ENCODE results near the gene FAM117A. TPM values are rescaled to one million over a fixed set of nuclear protein-coding genes. Genes with fewer than 3 reads are reported as not detected.
"Not testable (repeated sequence)": the region's sequence is repeated elsewhere in the genome, so short reads cannot be mapped to it uniquely, and the experiment has no call there.

FAM117A gene
- total RNA-seq, 1 donor: 15.7 TPM

DNA sequence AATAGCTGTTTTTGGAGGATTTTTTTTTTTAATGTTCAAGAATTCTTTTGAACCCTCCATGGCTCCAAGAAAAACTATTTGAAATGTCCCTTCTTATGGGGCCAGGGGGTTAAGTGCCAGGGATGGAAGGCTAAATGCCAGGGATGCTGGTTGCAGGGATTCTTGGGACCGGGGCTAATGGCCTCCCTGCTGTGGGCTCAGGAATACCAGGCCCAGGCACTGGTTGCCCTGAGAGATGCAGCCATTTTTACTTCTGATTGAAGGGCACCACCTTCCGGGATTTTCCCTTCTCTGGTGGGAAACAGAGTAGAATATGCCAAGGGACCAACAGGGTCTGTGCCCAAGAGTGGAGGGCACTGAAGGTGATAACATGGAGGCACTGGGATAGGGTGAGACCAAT, 13.6 kb upstream of the FAM117A start:
- peaks cover 11% of the 10 kb centered on the region for H3K4me1 ChIP-seq (ENCODE audit: insufficient read depth, low read length)
- H3K9me3 ChIP-seq (ENCODE audit: low read depth, low read length): no peaks in the 10 kb centered on the region
- no peak overlapping the region for H3K4me3 ChIP-seq (ENCODE audit: low read length)

DNA sequence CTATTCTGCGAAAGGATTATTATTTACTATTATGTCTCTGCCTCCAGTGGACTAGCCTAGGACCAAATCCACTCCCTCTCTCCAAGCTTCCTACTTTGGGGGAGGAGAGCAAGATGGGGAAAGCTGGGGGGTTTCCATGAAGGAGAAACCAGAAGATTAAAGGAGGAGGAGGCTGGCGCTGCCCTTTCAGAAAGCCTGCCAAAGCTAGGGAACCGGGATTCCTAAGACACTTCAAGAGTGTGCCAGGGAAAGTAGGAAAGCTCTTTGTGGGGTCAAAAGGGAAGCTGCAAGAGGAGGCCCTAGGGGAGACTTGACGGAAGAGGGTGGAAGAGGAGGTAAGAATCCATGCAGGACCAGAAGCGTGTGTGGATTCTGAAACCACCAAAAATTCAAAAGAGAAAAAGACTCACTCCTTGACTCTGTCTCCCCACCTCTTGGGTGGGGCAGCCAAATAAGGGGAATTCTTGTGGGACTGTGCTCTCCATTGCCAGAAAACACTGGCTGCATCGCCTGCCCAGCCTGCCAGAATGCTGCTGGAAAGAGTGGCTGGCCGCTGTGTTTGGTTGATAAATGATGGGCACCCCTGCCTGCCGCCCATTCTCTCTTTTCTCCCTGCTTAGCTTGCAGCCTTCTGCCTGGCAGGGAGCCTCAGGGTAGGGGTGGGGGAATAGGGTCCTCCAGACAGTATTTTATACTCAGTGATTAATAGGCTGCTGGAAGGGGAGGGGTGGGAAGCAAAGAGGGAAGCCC, 12.8 kb upstream of the FAM117A start:
- peaks cover 11% of the 10 kb centered on the region for H3K4me1 ChIP-seq (ENCODE audit: insufficient read depth, low read length)
- no peaks in the 10 kb centered on the region for H3K9me3 ChIP-seq (ENCODE audit: low read depth, low read length)
- no peak overlapping the region for H3K4me3 ChIP-seq (ENCODE audit: low read length)
- no peaks in the 10 kb centered on the region for H3K27me3 ChIP-seq (ENCODE audit: insufficient read depth, low read length)

More for the DNA sequence above, 13.6 kb upstream of the FAM117A start:
- H3K27me3 ChIP-seq (ENCODE audit: insufficient read depth, low read length): no peaks in the 10 kb centered on the region

DNA sequence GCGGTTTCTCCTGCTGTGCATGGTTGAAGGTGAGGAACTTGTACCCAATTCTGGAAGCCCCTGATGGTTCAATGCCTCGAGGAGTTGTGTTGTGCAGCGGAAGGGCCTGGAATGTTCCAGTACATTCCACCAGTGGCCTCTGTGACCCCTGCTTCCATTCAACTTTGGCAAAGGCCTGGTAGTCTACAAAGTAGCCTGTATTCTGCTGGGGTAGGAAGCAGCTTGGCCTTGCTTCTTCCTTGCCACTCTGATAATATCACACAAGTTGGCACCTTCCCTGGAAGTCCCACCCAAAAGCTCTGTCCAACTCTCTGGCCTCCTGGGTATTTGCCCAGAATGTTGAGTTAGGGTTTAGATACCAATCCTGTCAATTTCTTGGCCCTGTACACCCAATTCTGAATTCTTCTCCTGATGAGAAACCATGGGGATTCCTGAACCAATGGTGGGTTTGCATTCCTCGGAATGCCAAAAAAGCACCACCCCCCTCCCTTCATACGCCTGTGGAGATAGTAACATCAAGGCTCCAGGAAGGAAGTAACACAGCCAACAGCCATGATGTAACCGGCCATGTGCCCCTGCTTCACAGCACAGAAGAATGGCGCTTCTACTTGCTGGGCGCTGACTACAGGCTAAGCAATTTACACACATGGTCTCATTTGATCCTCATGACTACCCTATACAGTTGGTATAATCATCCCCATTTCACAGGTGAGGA, 11.8 kb upstream of the FAM117A start:
- Histone ChIP-seq H3K27me3 (ENCODE audit: insufficient read depth, low read length) (no peaks in the 10 kb centered on the region), H3K9me3 (ENCODE audit: low read depth, low read length) (no peaks in the 10 kb centered on the region), H3K4me1 (ENCODE audit: insufficient read depth, low read length) (peaks cover 11% of the 10 kb centered on the region), H3K4me3 (ENCODE audit: low read length) (no peak overlapping the region)

DNA sequence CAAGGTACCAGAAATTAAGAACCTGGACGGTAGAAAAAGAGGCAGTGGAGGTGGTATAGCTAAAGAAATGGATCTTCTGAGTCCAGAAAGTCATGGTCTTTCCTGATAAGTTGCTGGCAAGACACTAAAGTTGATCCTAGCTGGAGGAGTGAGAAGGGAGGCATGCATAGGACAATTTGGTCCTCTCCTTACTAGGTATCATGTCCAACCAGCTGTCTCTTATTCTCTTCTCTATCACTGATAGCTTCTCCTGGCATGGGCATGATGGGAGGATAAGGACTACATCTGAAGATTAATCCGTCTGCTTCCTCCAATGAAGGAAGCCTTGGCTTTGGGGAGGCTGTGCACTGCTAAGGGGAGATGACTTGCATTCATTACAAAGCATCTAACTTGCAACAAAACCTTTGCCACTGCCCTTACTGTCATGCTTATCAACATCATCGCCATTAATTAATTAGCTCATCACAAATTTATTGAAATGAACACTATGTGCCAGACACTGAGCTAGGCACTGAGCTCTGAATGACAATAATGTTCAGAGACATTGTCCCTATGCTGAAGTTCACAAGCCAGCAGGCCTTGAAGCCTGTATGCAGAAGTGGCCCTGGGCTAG, 3.1 kb upstream of the FAM117A start:
- H3K27me3 ChIP-seq (ENCODE audit: insufficient read depth, low read length): no peaks in the 10 kb centered on the region
- peaks cover 13% of the 10 kb centered on the region for H3K4me1 ChIP-seq (ENCODE audit: insufficient read depth, low read length)
- H3K4me3 ChIP-seq (ENCODE audit: low read length): no peak overlapping the region
- H3K9me3 ChIP-seq (ENCODE audit: low read depth, low read length): no peaks in the 10 kb centered on the region

DNA sequence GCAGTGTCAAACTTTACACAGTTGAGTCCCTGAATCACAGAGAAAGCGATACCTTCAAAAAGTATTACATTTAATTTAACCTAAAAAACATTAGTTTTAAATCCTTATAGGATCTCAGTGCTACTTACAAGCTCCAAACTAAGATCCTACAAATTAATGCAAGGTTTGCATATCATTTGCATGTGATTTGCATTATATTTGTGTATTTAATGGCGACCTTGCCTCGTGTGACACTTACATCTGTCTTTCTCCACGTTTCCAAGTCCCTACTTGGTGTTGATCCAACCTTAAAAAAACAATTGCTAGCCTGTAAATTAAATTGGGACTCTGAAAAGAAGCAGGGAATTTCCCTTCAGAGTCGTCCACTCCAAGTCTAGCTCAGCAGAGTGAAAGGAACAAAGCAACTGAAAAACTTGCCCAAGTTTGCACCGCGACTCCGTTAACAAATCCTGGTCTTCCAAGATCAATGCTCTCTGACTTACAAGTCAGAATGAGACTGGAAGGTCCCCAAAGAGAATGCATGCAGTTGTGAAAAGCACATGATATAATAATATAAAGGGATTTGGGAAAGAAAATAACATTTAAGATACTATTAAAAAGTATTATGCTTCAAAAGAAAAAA, 739 bp upstream of the FAM117A start:
- peak overlapping the region; percentile 55 for H3K4me3 ChIP-seq (ENCODE audit: low read length)

DNA sequence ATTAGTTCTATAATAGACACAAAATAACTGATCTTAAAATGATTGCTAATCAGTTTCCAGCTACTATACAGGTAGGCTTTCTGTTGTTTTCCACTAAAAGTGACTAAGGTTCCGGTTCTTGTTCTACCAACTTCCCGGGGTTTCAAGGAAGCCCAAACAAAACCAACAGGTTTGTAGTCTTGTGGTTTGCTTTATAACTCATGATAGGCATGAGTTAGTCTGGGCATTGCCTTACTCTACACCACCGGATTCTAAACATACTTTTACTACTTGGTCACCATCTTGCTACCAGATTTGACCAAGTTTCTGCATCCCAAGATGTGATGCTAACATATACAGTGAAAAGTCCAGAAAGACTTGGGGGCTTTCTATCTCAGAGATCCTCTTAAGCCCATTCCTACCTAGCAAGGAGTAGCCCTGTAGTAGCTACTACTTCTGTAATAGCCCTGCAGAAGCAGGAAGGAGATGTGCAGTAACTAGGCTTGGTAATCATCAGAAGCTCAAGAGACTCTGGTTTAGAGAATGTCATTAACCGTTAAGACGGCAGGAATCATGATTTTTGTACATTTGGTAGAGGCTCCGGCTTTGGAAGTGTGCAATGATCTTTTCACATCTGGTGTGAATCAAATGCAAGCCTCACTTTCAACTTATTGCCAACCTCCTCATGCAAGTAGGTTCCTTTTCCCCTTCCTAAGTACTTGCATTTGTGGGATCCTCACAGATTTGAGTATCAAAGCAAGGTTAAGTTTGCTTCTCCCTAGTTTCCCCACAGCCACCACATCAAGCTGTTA, 1.6 kb downstream of the FAM117A start:
- Histone ChIP-seq H3K4me3 (ENCODE audit: low read length) (peak overlapping the region; percentile 55), H3K4me1 (ENCODE audit: insufficient read depth, low read length) (peaks cover 56% of the 10 kb centered on the region), H3K27me3 (ENCODE audit: insufficient read depth, low read length) (no peaks in the 10 kb centered on the region), H3K9me3 (ENCODE audit: low read depth, low read length) (no peaks in the 10 kb centered on the region)

More for the DNA sequence above, 739 bp upstream of the FAM117A start:
- H3K4me1 ChIP-seq (ENCODE audit: insufficient read depth, low read length): peaks cover 37% of the 10 kb centered on the region
- no peaks in the 10 kb centered on the region for H3K9me3 ChIP-seq (ENCODE audit: low read depth, low read length)
- no peaks in the 10 kb centered on the region for H3K27me3 ChIP-seq (ENCODE audit: insufficient read depth, low read length)

DNA sequence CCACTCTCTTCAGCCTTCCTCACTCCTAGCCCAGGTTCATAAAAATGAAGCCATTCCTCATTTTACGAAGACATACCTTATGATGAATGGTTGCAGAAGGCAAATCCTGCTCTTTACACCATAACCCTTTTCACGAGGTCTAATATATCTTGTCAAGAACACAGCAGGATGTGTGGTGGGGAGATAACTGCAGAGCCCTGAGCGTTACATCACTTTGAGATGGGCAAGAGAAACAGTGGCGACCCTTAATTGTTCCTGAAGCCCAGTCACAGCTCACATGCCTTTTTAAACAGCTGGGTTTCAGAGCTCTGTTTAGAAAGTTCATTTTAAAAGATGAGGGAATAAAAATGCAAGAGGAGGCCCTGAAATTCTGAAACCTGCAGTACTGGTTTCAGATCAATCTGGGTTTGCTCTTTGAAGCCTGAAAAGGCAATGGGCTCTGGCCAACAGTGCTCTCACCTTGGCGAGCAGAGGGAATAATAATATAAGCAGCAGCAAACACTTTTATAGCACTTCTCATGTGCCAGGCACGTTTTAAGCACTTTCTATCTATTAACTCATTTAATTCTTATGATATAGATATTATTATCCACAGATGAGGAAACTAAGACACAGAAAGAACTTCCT, 2.9 kb downstream of the FAM117A start:
- peak overlapping the region; percentile 4 for H3K4me3 ChIP-seq (ENCODE audit: low read length)
- H3K9me3 ChIP-seq (ENCODE audit: low read depth, low read length): no peaks in the 10 kb centered on the region
- no peaks in the 10 kb centered on the region for H3K27me3 ChIP-seq (ENCODE audit: insufficient read depth, low read length)
- H3K4me1 ChIP-seq (ENCODE audit: insufficient read depth, low read length): peaks cover 67% of the 10 kb centered on the region

DNA sequence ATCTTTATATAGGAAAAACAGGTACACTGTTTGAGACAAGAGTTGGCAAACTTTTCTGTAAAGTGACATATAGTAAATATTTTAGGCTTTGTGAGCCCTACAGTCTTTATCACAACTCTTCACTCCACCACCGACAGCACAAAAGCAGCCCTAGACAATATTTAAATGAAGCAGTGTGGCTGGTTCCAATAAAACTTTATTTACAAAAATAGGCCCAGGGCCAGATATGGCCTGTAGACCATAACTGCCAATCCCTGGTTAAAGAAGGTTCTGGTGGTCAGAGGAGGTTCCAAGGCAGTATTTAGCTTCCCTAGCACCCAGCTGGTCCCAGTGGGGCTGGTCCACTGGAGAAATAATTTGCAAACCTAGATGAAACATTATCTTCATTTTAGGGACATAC, 3.6 kb downstream of the FAM117A start:
- H3K9me3 ChIP-seq (ENCODE audit: low read depth, low read length): no peaks in the 10 kb centered on the region
- no peaks in the 10 kb centered on the region for H3K27me3 ChIP-seq (ENCODE audit: insufficient read depth, low read length)
- H3K4me1 ChIP-seq (ENCODE audit: insufficient read depth, low read length): peaks cover 73% of the 10 kb centered on the region
- H3K4me3 ChIP-seq (ENCODE audit: low read length): no peak overlapping the region

DNA sequence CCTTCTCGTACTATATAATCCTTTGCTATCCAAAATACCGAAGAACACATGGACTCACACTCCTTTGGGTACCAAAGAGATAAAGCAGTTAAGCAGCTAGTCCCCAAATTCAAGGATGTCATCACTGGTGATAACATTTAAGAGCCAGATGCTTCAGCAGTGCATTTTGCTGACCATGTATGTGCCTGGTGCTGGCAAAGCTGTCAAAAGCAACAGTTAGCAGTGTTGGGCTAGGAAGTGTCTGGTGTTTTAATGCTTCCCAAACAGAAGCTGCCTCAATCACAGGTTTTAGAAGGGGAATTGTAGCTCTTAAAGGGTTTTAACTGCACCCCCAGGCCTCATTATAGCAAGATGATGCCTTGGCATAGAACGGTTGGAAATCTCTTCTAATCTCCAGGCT, 4.7 kb downstream of the FAM117A start:
- H3K4me3 ChIP-seq (ENCODE audit: low read length): no peak overlapping the region
- peaks cover 78% of the 10 kb centered on the region for H3K4me1 ChIP-seq (ENCODE audit: insufficient read depth, low read length)

DNA sequence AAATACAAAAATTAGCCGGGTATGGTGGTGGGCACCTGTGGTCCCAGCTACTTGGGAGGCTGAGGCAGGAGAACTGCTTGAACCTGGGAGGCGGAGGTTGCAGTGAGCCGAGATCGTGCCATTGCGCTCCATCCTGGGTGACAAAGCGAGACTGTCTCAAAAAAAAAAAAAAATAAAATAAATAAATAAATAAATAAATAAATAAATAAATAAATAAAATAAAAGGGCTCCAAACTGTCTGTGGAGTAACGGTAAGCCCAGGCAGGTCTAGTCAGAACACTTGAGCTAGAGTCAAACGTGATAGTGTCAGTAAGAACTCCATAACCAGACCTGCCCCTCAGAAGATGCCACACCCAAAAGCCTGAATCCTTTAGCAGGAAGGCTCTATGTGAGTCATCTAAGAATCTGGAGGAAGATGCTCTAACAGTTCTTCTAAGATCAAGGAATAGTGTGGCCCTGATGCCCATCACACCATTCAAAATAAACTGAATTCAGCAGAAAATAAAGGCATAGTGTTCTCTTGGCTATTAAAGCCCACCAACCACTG, 5.4 kb downstream of the FAM117A start:
- H3K27me3 ChIP-seq (ENCODE audit: insufficient read depth, low read length); H3K4me3 ChIP-seq (ENCODE audit: low read length); H3K9me3 ChIP-seq (ENCODE audit: low read depth, low read length): not testable (repeated sequence)
- peaks cover 84% of the 10 kb centered on the region for H3K4me1 ChIP-seq (ENCODE audit: insufficient read depth, low read length)

More for the DNA sequence above, 4.7 kb downstream of the FAM117A start:
- Histone ChIP-seq H3K27me3 (ENCODE audit: insufficient read depth, low read length) (no peaks in the 10 kb centered on the region), H3K9me3 (ENCODE audit: low read depth, low read length) (no peaks in the 10 kb centered on the region)

DNA sequence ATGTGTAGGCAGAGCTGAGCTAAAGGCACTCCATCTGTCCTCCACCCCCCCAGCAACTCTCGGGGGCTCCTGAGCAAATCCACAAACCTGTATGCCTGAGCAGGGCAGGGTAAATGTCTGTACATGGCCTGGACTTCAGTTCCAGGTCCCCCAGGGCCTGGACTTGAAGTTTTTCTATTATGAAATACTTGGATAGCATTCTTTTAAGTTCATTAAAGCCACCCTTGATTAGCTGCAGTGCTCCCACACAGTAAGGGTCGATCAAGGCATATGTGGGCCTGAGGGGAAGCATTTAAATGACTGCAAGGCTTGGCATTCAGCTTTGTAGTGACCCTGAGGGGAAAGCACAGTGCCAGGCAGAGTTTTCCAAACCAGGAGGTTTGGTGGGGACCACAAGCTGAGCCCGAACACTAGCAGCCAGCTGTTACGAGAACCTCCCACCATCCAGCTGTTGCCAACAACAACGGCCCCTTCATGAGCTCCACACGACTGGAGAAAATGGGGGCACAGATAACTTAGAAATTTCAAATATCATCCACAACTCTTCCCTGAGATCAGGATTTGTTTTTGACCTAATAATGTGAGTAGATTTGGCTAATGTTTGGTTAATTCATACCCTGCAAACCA, 6.7 kb downstream of the FAM117A start:
- H3K4me3 ChIP-seq (ENCODE audit: low read length): no peak overlapping the region
- no peaks in the 10 kb centered on the region for H3K27me3 ChIP-seq (ENCODE audit: insufficient read depth, low read length)
- H3K9me3 ChIP-seq (ENCODE audit: low read depth, low read length): no peaks in the 10 kb centered on the region
- peaks cover 86% of the 10 kb centered on the region for H3K4me1 ChIP-seq (ENCODE audit: insufficient read depth, low read length)

DNA sequence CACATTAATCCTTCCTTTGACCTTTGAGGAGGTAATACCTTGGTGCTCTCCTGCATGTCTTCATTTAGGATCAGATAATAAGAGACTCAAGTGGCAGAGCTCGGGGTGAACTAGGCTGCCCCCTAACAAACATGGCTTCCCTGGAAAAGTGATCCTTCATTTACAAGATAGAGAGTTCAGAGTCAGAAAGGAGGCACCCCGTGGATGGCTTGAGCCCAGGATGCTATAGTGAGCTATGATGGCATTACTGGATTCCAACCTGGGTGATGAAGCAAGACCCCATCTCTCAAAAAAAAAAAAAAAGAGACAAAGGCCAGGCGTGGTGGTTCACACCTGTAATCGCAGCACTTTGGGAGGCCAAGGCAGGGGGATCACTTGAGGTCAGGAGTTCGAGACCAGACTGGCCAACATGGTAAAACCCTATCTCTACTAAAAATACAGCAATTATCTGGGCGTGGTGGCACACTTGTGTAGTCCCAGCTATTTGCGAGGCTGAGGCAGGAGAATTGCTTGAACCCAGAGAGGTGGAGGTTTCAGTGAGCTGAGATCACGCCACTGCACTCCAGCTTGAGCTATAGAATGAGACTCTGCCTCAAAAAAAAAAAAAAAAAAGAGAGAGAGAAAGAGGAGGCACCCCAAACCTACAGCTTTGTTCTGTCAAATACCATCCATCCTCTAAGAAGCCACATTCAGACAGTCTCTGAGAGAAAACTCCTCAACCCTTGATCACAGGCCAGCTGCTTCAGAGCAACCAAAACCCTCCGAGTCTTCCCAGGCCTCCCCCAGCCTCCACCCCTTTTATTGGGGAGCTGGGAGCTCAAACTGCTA, 7.4 kb downstream of the FAM117A start:
- H3K4me3 ChIP-seq (ENCODE audit: low read length): no peak overlapping the region
- no peaks in the 10 kb centered on the region for H3K9me3 ChIP-seq (ENCODE audit: low read depth, low read length)
- H3K4me1 ChIP-seq (ENCODE audit: insufficient read depth, low read length): peaks cover 83% of the 10 kb centered on the region
- H3K27me3 ChIP-seq (ENCODE audit: insufficient read depth, low read length): no peaks in the 10 kb centered on the region

Data from mononuclear cell (primary cell).